IMR-90 (cell line): ENCODE measurements around the gene OR52B6. TPM values are rescaled to one million over a fixed set of nuclear protein-coding genes. Genes with fewer than 3 reads are reported as not detected.

Source experiments
- ATAC-seq: fragments of 200-7000 bp; cut with Tn5 transposase; 2 replicates; pipeline ENCODE4 v1.9.1; 2020; ENCODE audit warnings: low read depth, mild to moderate bottlenecking, moderate library complexity
- BruUV-seq: library from RNA; stranded (reverse); fragments of 400-500 nt; replicated peaks from 2 replicates; lab custom pipeline; 2021; lab: Mats Ljungman, UMichigan
- CTCF ChIA-PET: fragments of 300-600 bp; formaldehyde crosslinking; extraction: SDS; loops from one replicate; lab custom pipeline; 2021; ENCODE audit warnings: antibody characterized with exemption; lab: Yijun Ruan, JAX
- POLR2A ChIA-PET: fragments of 300-600 bp; sonication (Branson Sonifier 250); formaldehyde crosslinking; loops from one replicate; lab custom pipeline; 2022; ENCODE audit warnings: antibody characterized with exemption; ENCODE audit not compliant: unreplicated experiment; lab: Charles Lee
- DNase-seq: peaks from one replicate; pipeline ENCODE4 v3.0.0; 2013
- H2AFZ ChIP-seq: replicated peaks from 2 replicates; pipeline ENCODE3; 2013; ENCODE audit warnings: low read length, mild to moderate bottlenecking; ENCODE audit not compliant: poor library complexity
- H2AK5ac ChIP-seq: 2 replicates; pipeline ENCODE4 v1.6.1; 2013; ENCODE audit warnings: low read depth, low read length, inconsistent platforms
- H2AK9ac ChIP-seq: replicated peaks from 2 replicates; pipeline ENCODE3; 2013; ENCODE audit warnings: mild to moderate bottlenecking, low read depth, low read length, moderate library complexity; ENCODE audit not compliant: poor library complexity
- H2BK120ac ChIP-seq: 2 replicates; pipeline ENCODE4 v1.6.1; 2013; ENCODE audit warnings: low read depth, low read length, inconsistent platforms
- H2BK15ac ChIP-seq: 3 replicates; pipeline ENCODE4 v1.6.1; 2013; ENCODE audit warnings: low read depth, low read length, inconsistent platforms
- H2BK20ac ChIP-seq: 2 replicates; pipeline ENCODE4 v1.6.1; 2013; ENCODE audit warnings: low read depth, mild to moderate bottlenecking, inconsistent platforms, low read length, moderate library complexity
- H2BK5ac ChIP-seq: 2 replicates; pipeline ENCODE4 v1.6.1; 2013; ENCODE audit warnings: mild to moderate bottlenecking, low read depth, low read length, inconsistent platforms; ENCODE audit not compliant: poor library complexity, severe bottlenecking
- H3K14ac ChIP-seq: replicated peaks from 2 replicates; pipeline ENCODE4 v1.6.1; 2013; ENCODE audit warnings: low read depth, low read length, inconsistent platforms
- H3K18ac ChIP-seq: 2 replicates; pipeline ENCODE4 v1.6.1; 2013; ENCODE audit warnings: low read depth, low read length, control low read depth
- H3K23ac ChIP-seq: 2 replicates; pipeline ENCODE4 v1.6.1; 2013; ENCODE audit warnings: low read depth, low read length, inconsistent platforms
- H3K27ac ChIP-seq: 2 replicates; pipeline ENCODE4 v1.5.1; 2013; ENCODE audit warnings: mild to moderate bottlenecking, control low read depth, low read length; ENCODE audit not compliant: insufficient read depth
- H3K27me3 ChIP-seq: 2 replicates; pipeline ENCODE4 v1.6.1; 2013; ENCODE audit warnings: low read length; ENCODE audit not compliant: control insufficient read depth, insufficient read depth
- H3K36me3 ChIP-seq: 2 replicates; pipeline ENCODE4 v1.6.1; 2013; ENCODE audit warnings: low read length, mixed read lengths; ENCODE audit not compliant: control insufficient read depth, insufficient read depth
- H3K4ac ChIP-seq: 2 replicates; pipeline ENCODE4 v1.6.1; 2013; ENCODE audit warnings: low read depth, low read length, inconsistent platforms
- H3K4me1 ChIP-seq: 2 replicates; pipeline ENCODE4 v1.6.1; 2013; ENCODE audit warnings: low read length, mixed read lengths; ENCODE audit not compliant: control insufficient read depth, insufficient read depth
- H3K4me2 ChIP-seq: 2 replicates; pipeline ENCODE4 v1.6.1; 2013; ENCODE audit warnings: low read depth, mild to moderate bottlenecking, control low read depth, low read length, moderate library complexity
- H3K4me3 ChIP-seq: 2 replicates; pipeline ENCODE4 v1.5.1; 2013; ENCODE audit warnings: low read depth, mild to moderate bottlenecking, control low read depth, low read length, moderate library complexity; ENCODE audit not compliant: insufficient read depth
- H3K56ac ChIP-seq: 2 replicates; pipeline ENCODE4 v1.6.1; 2013; ENCODE audit warnings: low read length, inconsistent platforms; ENCODE audit not compliant: insufficient read depth; ENCODE audit errors: extremely low read depth
- H3K79me1 ChIP-seq, 2 experiments: 2 replicates each; pipeline ENCODE4 v1.6.1; 2013; ENCODE audit warnings: low read length in 2 of 2, inconsistent platforms in 1 of 2, low read depth in 1 of 2
- H3K9ac ChIP-seq: 2 replicates; pipeline ENCODE4 v1.6.1; 2013; ENCODE audit warnings: low read depth, low read length, control low read depth
- H3K9me1 ChIP-seq: 2 replicates; pipeline ENCODE4 v1.6.1; 2013; ENCODE audit warnings: low read length, inconsistent platforms; ENCODE audit not compliant: insufficient read depth
- H3K9me3 ChIP-seq: 2 replicates; pipeline ENCODE4 v1.6.1; 2013; ENCODE audit warnings: low read length; ENCODE audit not compliant: control insufficient read depth, insufficient read depth
- H4K20me1 ChIP-seq: 2 replicates; pipeline ENCODE4 v1.6.1; 2013; ENCODE audit warnings: low read length, inconsistent platforms; ENCODE audit not compliant: insufficient read depth
- H4K5ac ChIP-seq: 2 replicates; pipeline ENCODE4 v1.6.1; 2013; ENCODE audit warnings: mild to moderate bottlenecking, low read depth, low read length, control low read depth
- H4K8ac ChIP-seq, 2 experiments: 2 replicates each; pipeline ENCODE4 v1.6.1; 2013; ENCODE audit warnings: low read depth in 2 of 2, low read length in 2 of 2, control low read depth in 1 of 2, inconsistent platforms in 1 of 2
- H4K91ac ChIP-seq: 2 replicates; pipeline ENCODE4 v1.6.1; 2013; ENCODE audit warnings: low read depth, low read length, inconsistent platforms; ENCODE audit not compliant: insufficient read depth
- BHLHE40 ChIP-seq: fragments of 150-350 bp; IDR thresholded peaks from 2 replicates; pipeline ENCODE4 v1.6.1; 2016; ENCODE audit warnings: mild to moderate bottlenecking, low read depth, low read length
- CEBPB ChIP-seq: IDR thresholded peaks from 2 replicates; pipeline ENCODE4 v1.6.1; 2012; ENCODE audit warnings: low read depth, low read length, improper control_type of control experiment
- FOS ChIP-seq: fragments of 150-350 bp; IDR thresholded peaks from 2 replicates; pipeline ENCODE4 v1.6.1; 2016; ENCODE audit warnings: low read depth, low read length
- MAFK ChIP-seq: IDR thresholded peaks from 2 replicates; pipeline ENCODE4 v1.6.1; 2012; ENCODE audit warnings: low read depth, low read length, improper control_type of control experiment
- MAZ ChIP-seq: IDR thresholded peaks from 2 replicates; pipeline ENCODE4 v1.6.1; 2012; ENCODE audit warnings: low read depth, mild to moderate bottlenecking, low read length, improper control_type of control experiment, moderate library complexity, borderline replicate concordance
- MXI1 ChIP-seq: IDR thresholded peaks from 2 replicates; pipeline ENCODE4 v1.6.1; 2012; ENCODE audit warnings: low read depth, mild to moderate bottlenecking, low read length, moderate library complexity, borderline replicate concordance
- NFE2L2 ChIP-seq: fragments of 150-350 bp; IDR thresholded peaks from 2 replicates; pipeline ENCODE4 v1.6.1; 2016; ENCODE audit warnings: low read depth, mild to moderate bottlenecking, low read length
- POLR2A ChIP-seq: IDR thresholded peaks from 2 replicates; pipeline ENCODE4 v1.6.1; 2012; ENCODE audit warnings: mild to moderate bottlenecking, low read depth, low read length
- RAD21 ChIP-seq: IDR thresholded peaks from 2 replicates; pipeline ENCODE4 v1.6.1; 2012; ENCODE audit warnings: low read length, improper control_type of control experiment
- RCOR1 ChIP-seq: IDR thresholded peaks from 2 replicates; pipeline ENCODE4 v1.6.1; 2012; ENCODE audit warnings: mild to moderate bottlenecking, low read length, improper control_type of control experiment; ENCODE audit not compliant: insufficient replicate concordance
- RFX5 ChIP-seq: IDR thresholded peaks from 2 replicates; pipeline ENCODE4 v1.8.0; 2012; ENCODE audit warnings: low read depth, mild to moderate bottlenecking, low read length, moderate library complexity
- SMC3 ChIP-seq: fragments of 150-350 bp; IDR thresholded peaks from 2 replicates; pipeline ENCODE4 v1.6.1; 2016; ENCODE audit warnings: low read depth, mild to moderate bottlenecking, antibody characterized with exemption, low read length, moderate library complexity
- USF2 ChIP-seq: fragments of 150-350 bp; IDR thresholded peaks from 2 replicates; pipeline ENCODE4 v1.6.1; 2017; ENCODE audit warnings: mild to moderate bottlenecking, antibody characterized with exemption, low read length, low read depth
- WGBS, 2 experiments: methylation state at CpG; one replicate each; pipeline versions ENCODE4 v1.1.5 to v1.1.7; 2013; ENCODE audit warnings: missing lambda C conversion rate in 2 of 2; ENCODE audit not compliant: insufficient read length in 1 of 2; ENCODE audit errors: extremely low coverage in 2 of 2; 5-methylcytosine and 5-hydroxymethylcytosine counted together
- dilution Hi-C: fragments of 300-500 bp; cut with HindIII; formaldehyde crosslinking; loops from one replicate; pipeline ENCODE4 v1.14.3; 2018; ENCODE audit warnings: low sequenced_read_pairs; ENCODE audit not compliant: unreplicated experiment
- in situ Hi-C: fragments of 300-500 bp; cut with MboI; formaldehyde crosslinking; loops from 3 replicates; pipeline ENCODE4 v1.14.3; 2019; ENCODE audit warnings: low sequenced_read_pairs, inconsistent platforms, mixed read lengths
- intact Hi-C: fragments of 100-400 bp; cut with micrococcal nuclease; formaldehyde crosslinking; loops from 2 replicates; pipeline ENCODE4 v1.10.0; 2022
- polyA plus RNA-seq, 3 experiments: library from polyadenylated mRNA; depleted of rRNA; stranded (reverse); fragments of >200 nt; gene quantifications; 2 replicates each; pipeline ENCODE4 v1.2.3, GENCODE V29; 2012; ENCODE audit warnings: low replicate concordance in 1 of 3
- total RNA-seq: library from RNA; depleted of rRNA; stranded (reverse); fragments of >200 nt; gene quantifications from 2 replicates; pipeline ENCODE4 v1.2.3, GENCODE V29; 2012
- TF ChIP-seq, protein P1 (sequence below): fragments of 150-350 bp; IDR thresholded peaks from 2 replicates; pipeline ENCODE4 v1.6.1; 2016; ENCODE audit warnings: low read depth, mild to moderate bottlenecking, low read length, moderate library complexity, borderline replicate concordance
- TF ChIP-seq, protein P2 (sequence below): conservative IDR thresholded peaks from 2 replicates; pipeline ENCODE4 v1.5.1; 2012; ENCODE audit warnings: mild to moderate bottlenecking, low read depth, low read length, improper control_type of control experiment

Gene OR52B6
- total and polyA plus RNA-seq, 2 of the 4 experiments (the other 2 are of a cell fraction): not detected

DNA sequence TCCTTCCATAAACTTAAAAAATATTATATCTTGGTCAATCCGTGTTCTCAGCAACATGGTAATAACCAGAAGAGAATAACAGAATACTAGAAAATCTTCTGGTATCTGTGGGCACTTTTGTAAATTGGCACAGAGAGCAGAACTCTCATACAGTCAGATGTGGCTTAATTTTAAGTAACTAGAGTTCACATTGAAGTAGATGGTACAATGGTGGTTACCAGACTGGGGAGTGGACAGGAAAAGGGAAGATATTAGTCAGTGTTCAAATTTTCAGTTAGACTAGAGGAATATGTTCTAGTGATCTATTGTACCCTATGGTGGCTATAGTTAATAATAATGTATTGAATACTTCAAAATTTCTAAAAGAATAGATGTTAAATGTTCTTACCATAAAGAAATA lies 39.2 kb upstream of the OR52B6 start:
- ChIA-PET POLR2A (no interaction called here), CTCF (no interaction called here)
- Histone ChIP-seq H3K23ac (no peak overlapping the region), H4K20me1 (no peaks in the 10 kb centered on the region), H3K4me2 (no peak overlapping the region), H2BK120ac (no peak overlapping the region), H2BK20ac (no peak overlapping the region), H3K79me1 (no peaks in the 10 kb centered on the region), H3K4me1 (no peaks in the 10 kb centered on the region), H3K14ac (no peak overlapping the region), H3K4ac (no peak overlapping the region), H2AFZ (no peak overlapping the region), H3K27ac (no peak overlapping the region), H3K9ac (no peak overlapping the region), H2AK5ac (no peak overlapping the region), H2BK15ac (no peak overlapping the region), H4K5ac (no peak overlapping the region), H3K9me3 (no peaks in the 10 kb centered on the region), H3K36me3 (no peaks in the 10 kb centered on the region), H4K91ac (no peak overlapping the region), H3K56ac (no peak overlapping the region), H3K4me3 (no peak overlapping the region), H3K27me3 (no peaks in the 10 kb centered on the region), H2AK9ac (no peak overlapping the region), H4K8ac (no peak overlapping the region), H3K18ac (no peak overlapping the region), H2BK5ac (no peak overlapping the region), H3K9me1 (no peaks in the 10 kb centered on the region)
- dilution Hi-C loops: no loop called here
- intact Hi-C loops: no loop called here
- BruUV-seq: no TSS peak
- WGBS, 2 experiments: no CpG with 5 or more reads among the region's 1 CpG
- no peak for DNase-seq
- TF ChIP-seq RFX5: no peak
- TF ChIP-seq CEBPB: no peak
- no peak for TF ChIP-seq USF2
- no peak for TF ChIP-seq MAZ
- no peak for TF ChIP-seq MAFK
- no peak for TF ChIP-seq RAD21
- TF ChIP-seq RCOR1: no peak
- TF ChIP-seq, protein P1, sequence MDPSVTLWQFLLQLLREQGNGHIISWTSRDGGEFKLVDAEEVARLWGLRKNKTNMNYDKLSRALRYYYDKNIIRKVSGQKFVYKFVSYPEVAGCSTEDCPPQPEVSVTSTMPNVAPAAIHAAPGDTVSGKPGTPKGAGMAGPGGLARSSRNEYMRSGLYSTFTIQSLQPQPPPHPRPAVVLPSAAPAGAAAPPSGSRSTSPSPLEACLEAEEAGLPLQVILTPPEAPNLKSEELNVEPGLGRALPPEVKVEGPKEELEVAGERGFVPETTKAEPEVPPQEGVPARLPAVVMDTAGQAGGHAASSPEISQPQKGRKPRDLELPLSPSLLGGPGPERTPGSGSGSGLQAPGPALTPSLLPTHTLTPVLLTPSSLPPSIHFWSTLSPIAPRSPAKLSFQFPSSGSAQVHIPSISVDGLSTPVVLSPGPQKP: no peak
- no peak for TF ChIP-seq BHLHE40
- no peak for TF ChIP-seq POLR2A
- TF ChIP-seq MXI1: no peak
- no peak for TF ChIP-seq FOS
- no peak for TF ChIP-seq SMC3
- no peak for TF ChIP-seq NFE2L2
- TF ChIP-seq, protein P2, sequence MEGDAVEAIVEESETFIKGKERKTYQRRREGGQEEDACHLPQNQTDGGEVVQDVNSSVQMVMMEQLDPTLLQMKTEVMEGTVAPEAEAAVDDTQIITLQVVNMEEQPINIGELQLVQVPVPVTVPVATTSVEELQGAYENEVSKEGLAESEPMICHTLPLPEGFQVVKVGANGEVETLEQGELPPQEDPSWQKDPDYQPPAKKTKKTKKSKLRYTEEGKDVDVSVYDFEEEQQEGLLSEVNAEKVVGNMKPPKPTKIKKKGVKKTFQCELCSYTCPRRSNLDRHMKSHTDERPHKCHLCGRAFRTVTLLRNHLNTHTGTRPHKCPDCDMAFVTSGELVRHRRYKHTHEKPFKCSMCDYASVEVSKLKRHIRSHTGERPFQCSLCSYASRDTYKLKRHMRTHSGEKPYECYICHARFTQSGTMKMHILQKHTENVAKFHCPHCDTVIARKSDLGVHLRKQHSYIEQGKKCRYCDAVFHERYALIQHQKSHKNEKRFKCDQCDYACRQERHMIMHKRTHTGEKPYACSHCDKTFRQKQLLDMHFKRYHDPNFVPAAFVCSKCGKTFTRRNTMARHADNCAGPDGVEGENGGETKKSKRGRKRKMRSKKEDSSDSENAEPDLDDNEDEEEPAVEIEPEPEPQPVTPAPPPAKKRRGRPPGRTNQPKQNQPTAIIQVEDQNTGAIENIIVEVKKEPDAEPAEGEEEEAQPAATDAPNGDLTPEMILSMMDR: no peak
- no peak for ATAC-seq
- in situ Hi-C loops: no loop called here
